Osteocyte (in vitro differentiated cells): ENCODE data around the gene ZMIZ1. TPM values are rescaled to one million over a fixed set of nuclear protein-coding genes. Genes with fewer than 3 reads are reported as not detected.

Source experiments
- DNase-seq: peaks from one replicate; pipeline ENCODE4 v3.0.0; 2021; ENCODE audit warnings: mixed read lengths; ENCODE audit not compliant: unreplicated experiment; ENCODE audit errors: extremely low spot score
- H3K27ac Mint-ChIP-seq: one replicate; pipeline ENCODE4 v1.8.0; 2021; ENCODE audit warnings: mild to moderate bottlenecking, mixed read lengths; ENCODE audit not compliant: unreplicated experiment
- H3K27me3 Mint-ChIP-seq: one replicate; pipeline ENCODE4 v1.8.0; 2021; ENCODE audit warnings: mixed read lengths; ENCODE audit not compliant: unreplicated experiment
- H3K36me3 Mint-ChIP-seq: one replicate; pipeline ENCODE4 v1.8.0; 2021; ENCODE audit warnings: mixed read lengths; ENCODE audit not compliant: unreplicated experiment
- H3K4me1 Mint-ChIP-seq: one replicate; pipeline ENCODE4 v1.8.0; 2021; ENCODE audit warnings: mixed read lengths; ENCODE audit not compliant: unreplicated experiment
- H3K4me3 Mint-ChIP-seq: one replicate; pipeline ENCODE4 v1.8.0; 2021; ENCODE audit warnings: mild to moderate bottlenecking, moderate library complexity, mixed read lengths; ENCODE audit not compliant: unreplicated experiment
- H3K9me3 Mint-ChIP-seq: one replicate; pipeline ENCODE4 v1.8.0; 2021; ENCODE audit warnings: mixed read lengths; ENCODE audit not compliant: unreplicated experiment
- CTCF ChIP-seq: fragments of 200-600 bp; sonication (generic); IDR thresholded peaks from 2 replicates; pipeline ENCODE4 v1.5.0; 2021; ENCODE audit warnings: antibody characterized with exemption, mild to moderate bottlenecking, moderate library complexity
- total RNA-seq: library from RNA; stranded (reverse); gene quantifications from 2 replicates; pipeline ENCODE4 v1.2.1, GENCODE V29; 2021

The ZMIZ1 gene
- total RNA-seq, 1 donor from 2014 or later, result 90.5 TPM

GRCh38 chr10:79140855-79141254 is 72.1 kb downstream of the ZMIZ1 start:
- Mint-ChIP-seq H3K27me3 (no peaks in the 10 kb centered on the region), H3K36me3 (peaks cover 29% of the 10 kb centered on the region), H3K4me3 (no peak overlapping the region), H3K4me1 (peaks cover 66% of the 10 kb centered on the region), H3K27ac (peak overlapping the region; percentile 38), H3K9me3 (no peaks in the 10 kb centered on the region)
- no peak for TF ChIP-seq CTCF
- DNase-seq, result no peak

GRCh38 chr10:79142064-79142491 is 73.3 kb downstream of the ZMIZ1 start:
- peaks cover 68% of the 10 kb centered on the region for H3K4me1 Mint-ChIP-seq
- TF ChIP-seq CTCF, result no peak
- peaks cover 29% of the 10 kb centered on the region for H3K36me3 Mint-ChIP-seq
- H3K4me3 Mint-ChIP-seq, result no peak overlapping the region
- DNase-seq, result no peak
- peak overlapping the region; percentile 58 for H3K27ac Mint-ChIP-seq
- H3K27me3 Mint-ChIP-seq, result no peaks in the 10 kb centered on the region
- H3K9me3 Mint-ChIP-seq, result no peaks in the 10 kb centered on the region

GRCh38 chr10:79142522-79143309 is 74.0 kb downstream of the ZMIZ1 start:
- DNase-seq, result no peak
- Mint-ChIP-seq H3K4me3 (no peak overlapping the region), H3K27ac (no peak overlapping the region), H3K4me1 (peaks cover 67% of the 10 kb centered on the region), H3K27me3 (no peaks in the 10 kb centered on the region), H3K36me3 (peaks cover 29% of the 10 kb centered on the region), H3K9me3 (no peaks in the 10 kb centered on the region)
- no peak for TF ChIP-seq CTCF

- no peaks in the 10 kb centered on the region for H3K9me3 Mint-ChIP-seq
- DNase-seq, result no peak
- H3K4me3 Mint-ChIP-seq, result no peak overlapping the region
- no peaks in the 10 kb centered on the region for H3K27me3 Mint-ChIP-seq
- H3K4me1 Mint-ChIP-seq, result peaks cover 66% of the 10 kb centered on the region
- H3K36me3 Mint-ChIP-seq, result peaks cover 29% of the 10 kb centered on the region
- H3K27ac Mint-ChIP-seq, result no peak overlapping the region
- TF ChIP-seq CTCF, result no peak
Measured at GRCh38 chr10:79143879-79144278, 75.1 kb downstream of the ZMIZ1 start.

- TF ChIP-seq CTCF, result no peak
- no peak overlapping the region for H3K4me3 Mint-ChIP-seq
- H3K27ac Mint-ChIP-seq, result peak overlapping the region; percentile 83
- H3K27me3 Mint-ChIP-seq, result no peaks in the 10 kb centered on the region
- H3K4me1 Mint-ChIP-seq, result peaks cover 66% of the 10 kb centered on the region
- DNase-seq, result no peak
- H3K9me3 Mint-ChIP-seq, result no peaks in the 10 kb centered on the region
- H3K36me3 Mint-ChIP-seq, result peaks cover 29% of the 10 kb centered on the region
Measured at GRCh38 chr10:79144351-79145173, 75.8 kb downstream of the ZMIZ1 start.
